IPS DF 4.7 (cell line): ENCODE measurements around the gene PDGFRA.

Experiments used
- DNase-seq: peaks from one replicate; pipeline ENCODE4 v3.0.0-alpha.2; 2013; ENCODE audit warnings: low spot score; ENCODE audit errors: extremely low read depth

PDGFRA gene

GRCh38 chr4:54228961-54229501 lies at the start of gene PDGFRA:
PDGFRA (plus strand) TSS chr4:54229293; CDS start chr4:54258769, 29,476 bp downstream.
- no peak for DNase-seq

DNA sequence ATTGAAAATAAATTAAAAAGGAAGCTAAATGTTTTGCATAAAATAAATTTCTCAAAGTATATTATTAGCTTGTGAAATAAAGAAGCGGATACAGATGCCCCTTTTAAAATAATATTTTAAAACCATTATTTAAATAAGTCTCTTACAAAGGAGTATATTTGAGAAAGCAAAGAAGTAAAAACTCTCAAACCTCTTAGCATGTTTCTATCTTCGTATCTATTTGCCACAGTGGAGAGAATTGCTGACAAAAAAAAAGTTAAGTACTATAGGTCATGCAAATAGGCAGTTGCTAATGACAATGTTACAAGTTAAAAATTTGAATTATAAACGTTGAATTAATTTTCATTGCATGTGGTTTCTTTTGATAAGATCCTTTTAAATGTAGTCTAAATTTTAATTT lies 44.5 kb upstream of the PDGFRA start:
- no peak for DNase-seq

- no peak for DNase-seq
Observed at GRCh38 chr4:54185044-54185780, 43.9 kb upstream of the PDGFRA start.

DNA sequence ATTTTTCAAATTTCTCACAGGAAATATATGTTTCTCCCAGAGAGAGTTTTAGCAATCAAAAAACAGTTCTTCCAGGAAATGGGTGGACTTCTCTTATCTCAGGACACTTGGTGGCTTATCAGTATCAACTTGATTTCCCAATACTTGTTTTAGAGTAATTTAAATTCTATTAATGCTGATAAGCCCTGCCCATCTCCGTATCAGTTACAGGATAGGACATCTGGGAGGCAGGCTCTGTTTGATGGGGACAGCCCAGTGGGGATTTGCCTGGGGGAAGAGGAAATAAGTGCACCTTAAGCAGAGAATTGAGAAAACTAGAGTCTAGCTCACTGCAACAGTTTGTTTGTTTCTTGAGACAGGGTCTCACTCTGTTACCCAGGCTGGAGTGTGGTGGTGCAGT lies 43.2 kb upstream of the PDGFRA start:
- no peak for DNase-seq

DNA sequence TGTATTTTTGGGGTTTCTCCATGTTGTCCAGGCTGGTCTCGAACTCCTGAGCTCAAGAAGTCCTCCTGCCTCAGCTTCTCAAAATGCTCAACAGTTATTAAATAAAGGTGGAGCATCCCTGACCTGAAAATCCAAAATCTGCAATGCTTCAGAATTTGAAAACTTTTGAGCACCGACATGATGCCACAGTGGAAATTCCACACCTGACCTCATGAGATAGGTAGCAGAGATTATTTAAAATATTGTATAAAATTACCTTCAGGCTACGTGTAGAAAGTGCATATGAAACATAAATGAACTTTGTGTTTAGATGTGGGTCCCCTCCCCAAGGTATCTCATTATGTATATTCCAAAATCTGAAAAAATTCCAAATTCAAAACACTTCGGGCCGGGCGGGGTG lies 42.7 kb upstream of the PDGFRA start:
- no peak for DNase-seq

DNA sequence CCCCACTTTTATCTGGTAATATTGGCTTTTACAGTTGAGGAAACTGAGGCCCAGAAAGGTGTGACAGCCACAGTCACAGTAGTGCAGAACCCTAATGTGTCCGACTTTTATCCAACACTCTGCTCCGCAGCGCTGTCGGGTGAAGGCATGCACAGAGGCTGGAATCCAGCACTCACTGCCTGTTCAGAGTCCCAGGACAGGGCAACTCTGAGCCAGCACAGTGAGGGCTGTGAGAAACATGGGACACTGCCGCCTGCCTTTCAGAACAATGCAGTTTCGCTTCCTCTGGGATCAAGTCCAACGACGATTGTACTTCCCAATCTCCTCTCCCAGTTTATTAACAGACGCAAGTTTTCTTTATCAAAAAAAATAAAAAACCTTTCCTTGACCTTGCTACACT lies 41.9 kb upstream of the PDGFRA start:
- DNase-seq = no peak

GRCh38 chr4:54189140-54189539 lies 40.0 kb upstream of the PDGFRA start:
- no peak for DNase-seq

- no peak for DNase-seq
Observed at GRCh38 chr4:54192811-54193210, 36.3 kb upstream of the PDGFRA start.

GRCh38 chr4:54197926-54198325 lies 31.2 kb upstream of the PDGFRA start:
- no peak for DNase-seq

GRCh38 chr4:54199919-54200318 lies 29.2 kb upstream of the PDGFRA start:
- no peak for DNase-seq

- DNase-seq = no peak
Observed at GRCh38 chr4:54209617-54210016, 19.5 kb upstream of the PDGFRA start.

- no peak for DNase-seq
Observed at GRCh38 chr4:54213001-54213400, 16.1 kb upstream of the PDGFRA start.

DNA sequence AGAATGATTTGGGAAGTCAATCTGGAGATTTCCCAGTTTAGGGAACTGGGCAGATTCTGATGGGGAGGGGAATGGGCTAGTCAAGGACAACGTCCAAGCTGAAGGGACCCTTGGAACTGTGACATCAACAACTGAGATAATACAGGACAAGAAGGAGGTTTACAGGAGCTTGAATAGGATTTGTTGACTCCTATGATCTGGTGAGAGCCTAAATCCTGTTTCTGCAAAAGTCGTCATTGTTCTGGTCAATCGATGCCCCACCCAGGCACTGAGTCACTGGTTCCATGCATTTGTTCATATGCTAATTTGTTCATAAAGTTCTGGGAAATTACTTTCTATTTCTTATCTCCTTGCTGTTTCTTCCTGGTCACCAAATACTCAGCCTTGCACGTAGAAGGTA lies 15.3 kb upstream of the PDGFRA start:
- no peak for DNase-seq

DNA sequence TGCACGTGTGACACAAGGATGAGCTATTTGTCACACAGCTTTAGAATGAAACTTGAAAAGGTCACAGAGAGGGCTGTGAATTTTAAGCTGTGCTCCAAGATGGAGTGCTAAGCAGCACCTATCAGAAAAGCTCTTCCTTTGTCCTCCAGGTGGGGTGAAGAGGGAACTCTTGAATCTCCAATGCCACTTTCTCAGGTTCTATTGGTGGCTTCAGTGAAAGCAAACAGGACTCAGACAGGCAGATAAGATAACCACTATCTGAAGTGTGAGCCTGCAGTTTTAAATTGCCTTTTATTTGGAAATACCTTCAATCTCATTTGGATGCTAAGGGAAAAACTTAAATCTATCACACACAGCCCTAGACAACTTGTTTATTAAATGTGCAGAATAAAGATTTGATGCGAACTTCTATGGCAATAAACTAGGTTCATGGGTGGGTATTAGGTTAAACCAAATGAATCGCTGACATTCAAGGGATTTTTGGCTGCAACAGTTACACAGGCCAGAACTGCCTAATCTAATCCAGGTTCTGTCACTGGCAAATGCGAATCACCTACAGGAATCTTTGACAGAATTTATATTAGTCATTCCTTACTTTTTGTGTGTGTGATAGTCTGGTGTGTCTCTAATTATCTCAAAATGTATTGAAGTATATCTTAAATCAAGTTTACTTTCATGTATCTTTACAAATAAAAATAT lies 13.6 kb upstream of the PDGFRA start:
- no peak for DNase-seq

GRCh38 chr4:54217642-54218495 lies 11.2 kb upstream of the PDGFRA start:
- DNase-seq = no peak

GRCh38 chr4:54218736-54219135 lies 10.4 kb upstream of the PDGFRA start:
- DNase-seq = no peak

- no peak for DNase-seq
Observed at GRCh38 chr4:54224996-54225597, 4.0 kb upstream of the PDGFRA start.

GRCh38 chr4:54225598-54226403 lies 3.3 kb upstream of the PDGFRA start:
- no peak for DNase-seq

- DNase-seq = no peak
Observed at GRCh38 chr4:54226404-54227255, 2.5 kb upstream of the PDGFRA start.
